Stomach (tissue), 9 donors: ENCODE measurements around the gene KRT86. TPM values are rescaled to one million over a fixed set of nuclear protein-coding genes. Genes with fewer than 3 reads are reported as not detected.

Source experiments
- DNase-seq, 2 donors: peaks; one replicate each; pipeline versions ENCODE4 v3.0.0 to v3.0.0-alpha.2; 2013 to 2019
- H3K27ac ChIP-seq, 5 donors: fragments of 200-600 bp in 4 of 5; sonication (generic) in 4 of 5; one replicate each; pipeline ENCODE4 v1.5.1; 2013 to 2019; ENCODE audit warnings: mild to moderate bottlenecking in 1 of 5, moderate library complexity in 1 of 5
- H3K27me3 ChIP-seq, 3 donors: fragments of 200-600 bp; sonication (generic); one replicate each; pipeline ENCODE4 v1.5.1; 2017 to 2019; ENCODE audit warnings: mixed run types in 1 of 3
- H3K36me3 ChIP-seq, 4 donors: fragments of 200-600 bp; sonication (generic); 1 replicate in 3 of 4; 2 replicates in 1 of 4; pipeline ENCODE4 v1.5.1; 2016 to 2019
- H3K4me1 ChIP-seq, 4 donors: fragments of 200-600 bp; sonication (generic); one replicate each; pipeline ENCODE4 v1.5.1; 2016 to 2019
- H3K4me3 ChIP-seq, 4 donors: fragments of 200-600 bp; sonication (generic) in 3 of 4; one replicate each; pipeline ENCODE4 v1.5.1; 2016 to 2019; ENCODE audit warnings: mild to moderate bottlenecking in 1 of 4
- H3K9me3 ChIP-seq, 4 donors: fragments of 200-600 bp; sonication (generic); one replicate each; pipeline ENCODE4 v1.5.1; 2016 to 2019
- EP300 ChIP-seq: sonication (generic); formaldehyde crosslinking; IDR thresholded peaks from one replicate; pipeline ENCODE4 v1.6.1; 2017; ENCODE audit warnings: antibody characterized with exemption
- POLR2A ChIP-seq, 4 donors: fragments of 450-650 bp; IDR thresholded peaks; one replicate each; pipeline ENCODE4 v1.6.1; 2016; ENCODE audit warnings: antibody characterized with exemption in 4 of 4, control low read depth in 2 of 4, mild to moderate bottlenecking in 1 of 4, moderate library complexity in 1 of 4
- POLR2AphosphoS5 ChIP-seq, 3 donors: sonication (generic); formaldehyde crosslinking; IDR thresholded peaks; one replicate each; pipeline ENCODE4 v1.6.1; 2016; ENCODE audit warnings: antibody characterized with exemption in 3 of 3
- WGBS, 5 donors: extraction: QIAGEN DNeasy Blood & Tissue Kit in 3 of 5; methylation state at CpG; one replicate each; pipeline versions ENCODE4 v1.1.5 to v1.1.7; 2013 to 2018; 5-methylcytosine and 5-hydroxymethylcytosine counted together
- intact Hi-C: fragments of 100-400 bp; cut with DNase I; formaldehyde crosslinking; loops from one replicate; pipeline ENCODE4 v1.15.1; 2023; ENCODE audit warnings: low total_unique reads
- polyA plus RNA-seq, 3 donors: library from polyadenylated mRNA; stranded (reverse); fragments of 200-250 nt; gene quantifications; one replicate each; pipeline ENCODE4 v1.2.3, GENCODE V29; 2013
- total RNA-seq, 5 donors: library from RNA; depleted of rRNA; stranded (reverse); fragments of >200 nt; gene quantifications; one replicate each; pipeline versions ENCODE4 v1.1.0 to v1.2.3, GENCODE V29; 2014 to 2016
- TF ChIP-seq, protein P1 (sequence below), 7 experiments: fragments of 450-650 bp in 4 of 7; fragments of 200-600 bp in 3 of 7; sonication (generic) in 3 of 7; IDR thresholded peaks; one replicate each; pipeline ENCODE4 v1.5.1; 2016 to 2019; ENCODE audit warnings: antibody characterized with exemption in 7 of 7, control low read depth in 2 of 7, mild to moderate bottlenecking in 1 of 7
- donor health status: healthy with polysubstance abuse.
- donor health status: Bipolar disorder and iron deficiency.
- donor health status: healthy.

KRT86 gene
- total and polyA plus RNA-seq, 8 donors: not detected

- Histone ChIP-seq H3K4me3 (no peak overlapping the region), H3K9me3 (no peaks in the 10 kb centered on the region), H3K27ac (peak overlapping the region in 4 of 5 donors; percentile 60 to 72 (median 67)), H3K4me1 (peaks cover 50 to 72% (median 59%) of the 10 kb centered on the region in 4 donors), H3K36me3 (no peaks in the 10 kb centered on the region), H3K27me3 (peaks cover 0 to 29% (median 9%) of the 10 kb centered on the region in 3 donors)
- 78 to 88% (median 81%) methylated on average over 10 of the region's 10 CpGs for WGBS, 5 donors
- intact Hi-C loops: no loop called here
- DNase-seq: no peak
- TF ChIP-seq POLR2AphosphoS5 (IDR thresholded peaks at IDR 0.05) (no peak), POLR2A (IDR thresholded peaks at IDR 0.05) (no peak), EP300 (no peak)
- TF ChIP-seq, protein P1, sequence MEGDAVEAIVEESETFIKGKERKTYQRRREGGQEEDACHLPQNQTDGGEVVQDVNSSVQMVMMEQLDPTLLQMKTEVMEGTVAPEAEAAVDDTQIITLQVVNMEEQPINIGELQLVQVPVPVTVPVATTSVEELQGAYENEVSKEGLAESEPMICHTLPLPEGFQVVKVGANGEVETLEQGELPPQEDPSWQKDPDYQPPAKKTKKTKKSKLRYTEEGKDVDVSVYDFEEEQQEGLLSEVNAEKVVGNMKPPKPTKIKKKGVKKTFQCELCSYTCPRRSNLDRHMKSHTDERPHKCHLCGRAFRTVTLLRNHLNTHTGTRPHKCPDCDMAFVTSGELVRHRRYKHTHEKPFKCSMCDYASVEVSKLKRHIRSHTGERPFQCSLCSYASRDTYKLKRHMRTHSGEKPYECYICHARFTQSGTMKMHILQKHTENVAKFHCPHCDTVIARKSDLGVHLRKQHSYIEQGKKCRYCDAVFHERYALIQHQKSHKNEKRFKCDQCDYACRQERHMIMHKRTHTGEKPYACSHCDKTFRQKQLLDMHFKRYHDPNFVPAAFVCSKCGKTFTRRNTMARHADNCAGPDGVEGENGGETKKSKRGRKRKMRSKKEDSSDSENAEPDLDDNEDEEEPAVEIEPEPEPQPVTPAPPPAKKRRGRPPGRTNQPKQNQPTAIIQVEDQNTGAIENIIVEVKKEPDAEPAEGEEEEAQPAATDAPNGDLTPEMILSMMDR (IDR thresholded peaks at IDR 0.05): no peak
Measured at GRCh38 chr12:52247622-52248540, 26.6 kb upstream of the KRT86 start.

DNA sequence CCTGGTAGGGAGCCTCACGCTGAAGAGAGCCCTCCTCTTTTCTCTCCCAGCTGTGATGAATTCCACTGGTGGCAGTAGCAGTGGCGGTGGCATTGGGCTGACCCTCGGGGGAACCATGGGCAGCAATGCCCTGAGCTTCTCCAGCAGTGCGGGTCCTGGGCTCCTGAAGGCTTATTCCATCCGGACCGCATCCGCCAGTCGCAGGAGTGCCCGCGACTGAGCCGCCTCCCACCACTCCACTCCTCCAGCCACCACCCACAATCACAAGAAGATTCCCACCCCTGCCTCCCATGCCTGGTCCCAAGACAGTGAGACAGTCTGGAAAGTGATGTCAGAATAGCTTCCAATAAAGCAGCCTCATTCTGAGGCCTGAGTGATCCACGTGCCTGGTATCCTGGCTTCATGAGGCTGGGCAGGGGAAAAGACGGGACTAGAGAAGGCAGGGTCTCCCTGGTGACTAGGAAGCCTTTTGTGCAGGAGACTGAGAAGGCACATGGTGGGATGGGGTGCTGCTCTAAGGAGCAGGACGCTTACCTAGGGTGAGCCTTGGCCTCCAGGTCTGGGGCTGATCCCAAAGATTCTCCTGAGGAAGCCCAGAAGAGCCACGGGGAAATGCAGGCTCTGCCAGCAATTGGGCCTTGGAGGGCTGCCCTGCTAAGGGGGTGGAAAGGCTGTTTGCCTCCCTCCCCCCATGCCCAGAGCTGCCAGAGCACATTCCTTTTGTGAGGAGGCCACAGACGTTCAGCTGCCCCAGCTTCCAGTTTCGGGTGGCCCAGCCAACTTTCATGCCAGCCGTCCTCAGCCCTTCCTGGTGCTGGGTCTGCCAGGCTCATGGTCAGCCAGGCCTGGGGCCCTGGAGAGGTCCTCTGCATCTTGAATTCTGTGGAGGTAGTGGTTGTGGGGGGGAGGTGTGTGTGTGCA is 25.6 kb upstream of the KRT86 start:
- DNase-seq: peak; percentile 66 to 84
- intact Hi-C loops: no loop called here
- TF ChIP-seq POLR2AphosphoS5 (IDR thresholded peaks at IDR 0.05) (peak in 2 of 3 donors; percentile 46 to 53), POLR2A (IDR thresholded peaks at IDR 0.05) (no peak)
- Histone ChIP-seq H3K9me3 (no peaks in the 10 kb centered on the region), H3K27me3 (peaks cover 0 to 29% (median 9%) of the 10 kb centered on the region in 3 donors), H3K4me1 (peaks cover 41 to 63% (median 50%) of the 10 kb centered on the region in 4 donors), H3K36me3 (no peaks in the 10 kb centered on the region), H3K4me3 (no peak overlapping the region), H3K27ac (peak overlapping the region in 4 of 5 donors; percentile 60 to 72 (median 67))
- WGBS, 5 donors: 74 to 78% (median 77%) methylated on average over 13 to 18 of the region's 18 CpGs

- WGBS, 5 donors: 36 to 82% (median 74%) methylated on average over 1 to 2 of the region's 2 CpGs
- TF ChIP-seq POLR2AphosphoS5 (IDR thresholded peaks at IDR 0.05): no peak
- TF ChIP-seq EP300: no peak
- TF ChIP-seq POLR2A (IDR thresholded peaks at IDR 0.05): no peak
- TF ChIP-seq, protein P1 (IDR thresholded peaks at IDR 0.05): no peak
- H3K27ac ChIP-seq: peak overlapping the region in 4 of 5 donors; percentile 60 to 72 (median 67)
Measured at GRCh38 chr12:52249511-52250047, 24.9 kb upstream of the KRT86 start.

GRCh38 chr12:52250048-52250990 is 24.1 kb upstream of the KRT86 start:
- peaks cover 32 to 48% (median 39%) of the 10 kb centered on the region in 4 donors for H3K4me1 ChIP-seq
- H3K36me3 ChIP-seq: no peaks in the 10 kb centered on the region
- TF ChIP-seq POLR2AphosphoS5 (IDR thresholded peaks at IDR 0.05): no peak
- TF ChIP-seq, protein P1 (IDR thresholded peaks at IDR 0.05): no peak
- TF ChIP-seq POLR2A (IDR thresholded peaks at IDR 0.05): no peak
- no peak for TF ChIP-seq EP300
- H3K27me3 ChIP-seq: peaks cover 0 to 40% (median 9%) of the 10 kb centered on the region in 3 donors
- H3K4me3 ChIP-seq: no peak overlapping the region
- 60 to 78% (median 65%) methylated on average over 34 to 52 of the region's 52 CpGs for WGBS, 5 donors
- H3K9me3 ChIP-seq: no peaks in the 10 kb centered on the region
- intact Hi-C loops: no loop called here
- H3K27ac ChIP-seq: peak overlapping the region in 2 of 5 donors; percentile 65 to 72
- DNase-seq: peak in 1 of 2 donors; percentile 32

More at GRCh38 chr12:52249511-52250047, 24.9 kb upstream of the KRT86 start:
- Histone ChIP-seq H3K9me3 (no peaks in the 10 kb centered on the region), H3K36me3 (no peaks in the 10 kb centered on the region), H3K4me1 (peaks cover 33 to 55% (median 42%) of the 10 kb centered on the region in 4 donors), H3K27me3 (peaks cover 0 to 33% (median 9%) of the 10 kb centered on the region in 3 donors), H3K4me3 (no peak overlapping the region)
- intact Hi-C loops: no loop called here
- no peak for DNase-seq
